ENCODE measurements around the gene MIB2. TPM values are rescaled to one million over a fixed set of nuclear protein-coding genes. Genes with fewer than 3 reads are reported as not detected.
"Not testable (repeated sequence)": the region's sequence is repeated elsewhere in the genome, so short reads cannot be mapped to it uniquely, and the experiment has no call there.

MIB2 gene
- total RNA-seq, 3 donors from 2014 or later: 37.4 to 40.3 (median 37.7) TPM

- H3K36me3 Mint-ChIP-seq (ENCODE audit: insufficient read depth); H3K9me3 Mint-ChIP-seq; DNase-seq; H3K27me3 Mint-ChIP-seq (ENCODE audit: low read depth); H3K4me3 Mint-ChIP-seq; H3K4me1 Mint-ChIP-seq (ENCODE audit: low read depth); ATAC-seq: not testable (repeated sequence)
Measured at GRCh38 chr1:1633409-1633808, 18.1 kb downstream of the MIB2 start.

GRCh38 chr1:1634613-1635012 lies 19.3 kb downstream of the MIB2 start:
- ATAC-seq; H3K4me1 Mint-ChIP-seq (ENCODE audit: low read depth); H3K4me3 Mint-ChIP-seq; DNase-seq; H3K36me3 Mint-ChIP-seq (ENCODE audit: insufficient read depth); H3K27me3 Mint-ChIP-seq (ENCODE audit: low read depth); H3K9me3 Mint-ChIP-seq: not testable (repeated sequence)

GRCh38 chr1:1636621-1637478 lies 21.6 kb downstream of the MIB2 start:
- not testable (repeated sequence) for H3K9me3 Mint-ChIP-seq; ATAC-seq; H3K4me1 Mint-ChIP-seq (ENCODE audit: low read depth); H3K27me3 Mint-ChIP-seq (ENCODE audit: low read depth); H3K36me3 Mint-ChIP-seq (ENCODE audit: insufficient read depth); DNase-seq; H3K4me3 Mint-ChIP-seq

GRCh38 chr1:1637479-1637875 lies 22.2 kb downstream of the MIB2 start:
- not testable (repeated sequence) for H3K36me3 Mint-ChIP-seq (ENCODE audit: insufficient read depth); H3K4me3 Mint-ChIP-seq; ATAC-seq; DNase-seq; H3K4me1 Mint-ChIP-seq (ENCODE audit: low read depth); H3K27me3 Mint-ChIP-seq (ENCODE audit: low read depth); H3K9me3 Mint-ChIP-seq

- not testable (repeated sequence) for DNase-seq; H3K36me3 Mint-ChIP-seq (ENCODE audit: insufficient read depth); ATAC-seq; H3K27me3 Mint-ChIP-seq (ENCODE audit: low read depth); H3K4me1 Mint-ChIP-seq (ENCODE audit: low read depth); H3K9me3 Mint-ChIP-seq; H3K4me3 Mint-ChIP-seq
Measured at GRCh38 chr1:1638528-1638927, 23.2 kb downstream of the MIB2 start.

- DNase-seq; H3K9me3 Mint-ChIP-seq; H3K4me1 Mint-ChIP-seq (ENCODE audit: low read depth); ATAC-seq; H3K36me3 Mint-ChIP-seq (ENCODE audit: insufficient read depth); H3K4me3 Mint-ChIP-seq; H3K27me3 Mint-ChIP-seq (ENCODE audit: low read depth): not testable (repeated sequence)
Measured at GRCh38 chr1:1639368-1639767, 24.1 kb downstream of the MIB2 start.

GRCh38 chr1:1640081-1640480 lies 24.8 kb downstream of the MIB2 start:
- not testable (repeated sequence) for H3K27me3 Mint-ChIP-seq (ENCODE audit: low read depth); H3K9me3 Mint-ChIP-seq; ATAC-seq; H3K4me3 Mint-ChIP-seq; H3K4me1 Mint-ChIP-seq (ENCODE audit: low read depth); DNase-seq; H3K36me3 Mint-ChIP-seq (ENCODE audit: insufficient read depth)

- not testable (repeated sequence) for H3K4me1 Mint-ChIP-seq (ENCODE audit: low read depth); ATAC-seq; H3K36me3 Mint-ChIP-seq (ENCODE audit: insufficient read depth); H3K4me3 Mint-ChIP-seq; DNase-seq; H3K27me3 Mint-ChIP-seq (ENCODE audit: low read depth); H3K9me3 Mint-ChIP-seq
Measured at GRCh38 chr1:1640711-1641461, 25.6 kb downstream of the MIB2 start.

GRCh38 chr1:1646326-1646725 lies 31.0 kb downstream of the MIB2 start:
- not testable (repeated sequence) for H3K4me3 Mint-ChIP-seq; H3K9me3 Mint-ChIP-seq; H3K27me3 Mint-ChIP-seq (ENCODE audit: low read depth); DNase-seq; H3K4me1 Mint-ChIP-seq (ENCODE audit: low read depth); ATAC-seq
- H3K36me3 Mint-ChIP-seq (ENCODE audit: insufficient read depth): peaks cover 31% of the 10 kb centered on the region

GRCh38 chr1:1647567-1648241 lies 32.4 kb downstream of the MIB2 start:
- H3K4me1 Mint-ChIP-seq (ENCODE audit: low read depth); H3K27me3 Mint-ChIP-seq (ENCODE audit: low read depth); H3K9me3 Mint-ChIP-seq; H3K4me3 Mint-ChIP-seq; DNase-seq; ATAC-seq: not testable (repeated sequence)
- peaks cover 42% of the 10 kb centered on the region for H3K36me3 Mint-ChIP-seq (ENCODE audit: insufficient read depth)

- H3K36me3 Mint-ChIP-seq (ENCODE audit: insufficient read depth): peaks cover 43% of the 10 kb centered on the region
- not testable (repeated sequence) for H3K4me3 Mint-ChIP-seq; H3K4me1 Mint-ChIP-seq (ENCODE audit: low read depth); H3K9me3 Mint-ChIP-seq; H3K27me3 Mint-ChIP-seq (ENCODE audit: low read depth); ATAC-seq; DNase-seq
Measured at GRCh38 chr1:1648265-1648664, 33.0 kb downstream of the MIB2 start.

GRCh38 chr1:1658583-1659549 lies 43.6 kb downstream of the MIB2 start, which contains the start of gene CDK11B:
Gene CDK11B (minus strand): TSS chr1:1659004. CDS start chr1:1657485, 1,519 bp downstream.
- ATAC-seq: peak; percentile 97 to 98
- not testable (repeated sequence) for H3K27me3 Mint-ChIP-seq (ENCODE audit: low read depth); H3K9me3 Mint-ChIP-seq; H3K4me1 Mint-ChIP-seq (ENCODE audit: low read depth); H3K36me3 Mint-ChIP-seq (ENCODE audit: insufficient read depth)
- H3K4me3 Mint-ChIP-seq: peak within 1 kb of the TSS; percentile 98
- DNase-seq: peak; percentile 93

- H3K4me1 Mint-ChIP-seq (ENCODE audit: low read depth); H3K4me3 Mint-ChIP-seq; H3K9me3 Mint-ChIP-seq; ATAC-seq; H3K27me3 Mint-ChIP-seq (ENCODE audit: low read depth); DNase-seq: not testable (repeated sequence)
- peaks cover 10% of the 10 kb centered on the region for H3K36me3 Mint-ChIP-seq (ENCODE audit: insufficient read depth)
Measured at GRCh38 chr1:1662392-1662791, 47.1 kb downstream of the MIB2 start.
